GM13976 (cell line): ENCODE data around the gene TCEANC2.

Experiments
- DNase-seq: peaks from one replicate; pipeline ENCODE4 v3.0.0; 2012; ENCODE audit warnings: low spot score
- in situ Hi-C: fragments of 300-500 bp; cut with MboI; formaldehyde crosslinking; loops from one replicate; pipeline ENCODE4 v1.12.0; 2022; ENCODE audit warnings: low sequenced_read_pairs, mixed read lengths, inconsistent platforms; ENCODE audit not compliant: unreplicated experiment
- TF ChIP-seq, protein P1 (sequence below): IDR thresholded peaks from 2 replicates; pipeline ENCODE4 v1.5.1; 2012; ENCODE audit warnings: borderline replicate concordance, mild to moderate bottlenecking; ENCODE audit not compliant: insufficient read depth; ENCODE audit errors: extremely low read depth, missing control alignments, control extremely low read depth

TCEANC2 gene

DNA sequence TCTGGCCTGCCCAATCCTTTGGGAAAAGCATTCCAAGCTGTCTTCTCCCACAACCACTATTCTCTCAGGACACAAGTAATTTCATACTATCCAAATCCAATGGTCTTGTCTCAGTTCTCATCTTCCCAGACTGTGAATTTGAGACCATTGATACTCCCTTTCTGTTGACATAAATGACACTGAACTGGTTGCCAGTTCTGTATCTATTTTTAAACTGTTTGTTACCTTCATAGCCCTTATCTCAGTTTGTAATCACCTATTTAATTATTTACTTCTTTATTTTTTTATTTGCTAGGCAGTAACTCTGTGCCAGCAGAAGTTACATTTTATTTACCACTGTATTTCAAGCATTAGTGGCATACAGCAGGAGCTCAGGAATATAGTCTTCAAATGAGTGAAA is 24.0 kb downstream of the TCEANC2 start:
- TF ChIP-seq, protein P1, sequence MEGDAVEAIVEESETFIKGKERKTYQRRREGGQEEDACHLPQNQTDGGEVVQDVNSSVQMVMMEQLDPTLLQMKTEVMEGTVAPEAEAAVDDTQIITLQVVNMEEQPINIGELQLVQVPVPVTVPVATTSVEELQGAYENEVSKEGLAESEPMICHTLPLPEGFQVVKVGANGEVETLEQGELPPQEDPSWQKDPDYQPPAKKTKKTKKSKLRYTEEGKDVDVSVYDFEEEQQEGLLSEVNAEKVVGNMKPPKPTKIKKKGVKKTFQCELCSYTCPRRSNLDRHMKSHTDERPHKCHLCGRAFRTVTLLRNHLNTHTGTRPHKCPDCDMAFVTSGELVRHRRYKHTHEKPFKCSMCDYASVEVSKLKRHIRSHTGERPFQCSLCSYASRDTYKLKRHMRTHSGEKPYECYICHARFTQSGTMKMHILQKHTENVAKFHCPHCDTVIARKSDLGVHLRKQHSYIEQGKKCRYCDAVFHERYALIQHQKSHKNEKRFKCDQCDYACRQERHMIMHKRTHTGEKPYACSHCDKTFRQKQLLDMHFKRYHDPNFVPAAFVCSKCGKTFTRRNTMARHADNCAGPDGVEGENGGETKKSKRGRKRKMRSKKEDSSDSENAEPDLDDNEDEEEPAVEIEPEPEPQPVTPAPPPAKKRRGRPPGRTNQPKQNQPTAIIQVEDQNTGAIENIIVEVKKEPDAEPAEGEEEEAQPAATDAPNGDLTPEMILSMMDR, result no peak
- no peak for DNase-seq
- in situ Hi-C loops, result no loop called here

DNA sequence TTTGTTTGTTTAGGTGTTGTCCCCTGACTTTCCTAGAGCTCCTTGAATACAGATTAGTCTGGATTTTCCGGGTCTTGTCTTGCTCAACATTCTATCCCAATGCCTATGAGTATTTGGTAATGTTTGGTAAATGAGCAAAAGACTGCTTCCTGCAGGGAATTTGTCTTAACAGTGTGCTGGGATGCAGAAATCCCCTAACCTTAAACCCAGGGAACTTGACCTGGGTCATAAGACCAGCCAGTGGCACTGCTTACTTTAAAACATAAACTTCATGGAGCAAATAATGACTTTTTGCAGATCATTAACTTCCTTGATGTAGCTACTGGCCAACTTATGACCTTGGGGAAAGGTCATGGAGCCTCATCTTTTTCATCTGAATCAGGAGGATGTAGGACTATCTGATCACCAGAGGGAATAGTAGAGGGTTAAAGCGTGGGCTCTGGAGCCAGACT is 27.2 kb downstream of the TCEANC2 start:
- TF ChIP-seq, protein P1, result no peak
- no peak for DNase-seq
- in situ Hi-C loops, result no loop called here

DNA sequence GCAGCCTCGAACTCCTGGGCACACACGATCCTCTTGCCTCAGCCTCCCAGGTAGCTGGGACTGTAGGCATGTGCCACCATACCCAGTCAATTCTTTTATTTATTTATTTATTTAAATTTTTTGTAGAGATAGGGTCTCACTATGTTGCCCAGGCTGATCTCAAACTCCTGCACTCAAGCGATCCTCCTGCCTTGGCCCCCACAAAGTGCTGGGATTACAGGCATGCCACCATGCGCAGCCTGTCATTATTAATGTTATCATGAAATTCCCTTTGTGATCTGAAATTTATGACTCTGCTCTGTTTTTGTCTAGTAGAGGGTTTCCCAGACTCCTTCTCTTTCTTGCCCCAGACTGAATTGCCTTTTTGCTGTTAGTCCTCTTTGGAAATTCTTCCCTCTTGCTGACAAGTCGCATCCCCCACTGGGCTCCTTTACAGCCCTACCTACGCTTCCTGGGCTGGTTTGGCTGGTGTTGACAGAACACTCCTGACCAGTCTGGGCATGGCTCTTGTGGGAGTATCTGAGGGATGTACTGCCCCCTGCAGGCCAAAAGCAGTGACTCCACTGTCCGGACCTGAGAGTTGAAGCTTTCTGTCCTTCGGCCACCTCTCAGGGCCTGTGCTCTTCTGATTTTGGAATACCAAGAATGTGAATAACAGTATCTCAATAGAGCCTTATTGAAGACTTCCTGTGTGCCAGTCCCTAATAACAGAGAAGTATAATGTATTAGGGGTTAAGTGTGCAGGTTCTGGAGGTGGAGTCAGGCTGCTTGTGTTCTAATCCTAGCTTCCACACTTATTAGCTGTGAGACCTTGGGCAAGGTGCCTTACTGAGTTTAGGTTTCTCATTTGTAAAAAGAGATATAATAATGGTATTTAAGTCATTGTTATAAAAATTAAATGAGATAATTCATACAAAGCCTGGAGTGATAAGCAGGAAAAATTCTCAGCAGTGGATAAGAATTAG is 28.2 kb downstream of the TCEANC2 start:
- TF ChIP-seq, protein P1, result peak; percentile 60
- in situ Hi-C loops, result no loop called here
- peak; percentile 61 for DNase-seq

DNA sequence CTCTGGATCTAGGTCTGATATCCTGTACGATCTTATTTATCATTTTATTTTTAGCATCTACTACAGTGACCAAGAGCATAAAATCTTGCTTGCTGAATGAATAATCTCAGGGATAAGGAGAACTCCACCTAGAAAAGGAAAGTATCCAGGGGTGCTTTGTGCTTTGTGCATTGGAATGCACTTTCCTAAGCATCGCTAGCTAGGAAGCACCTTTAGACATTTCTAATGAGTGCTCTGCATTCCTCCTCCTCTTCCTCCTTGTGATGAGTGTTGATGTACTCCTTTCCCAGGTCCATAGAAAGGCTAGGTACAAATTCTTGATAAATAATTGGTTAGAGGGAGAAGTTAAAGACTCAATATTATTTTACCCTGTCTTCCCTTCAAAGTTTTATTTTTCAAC is 31.4 kb downstream of the TCEANC2 start:
- TF ChIP-seq, protein P1, result no peak
- no peak for DNase-seq
- in situ Hi-C loops, result no loop called here

DNA sequence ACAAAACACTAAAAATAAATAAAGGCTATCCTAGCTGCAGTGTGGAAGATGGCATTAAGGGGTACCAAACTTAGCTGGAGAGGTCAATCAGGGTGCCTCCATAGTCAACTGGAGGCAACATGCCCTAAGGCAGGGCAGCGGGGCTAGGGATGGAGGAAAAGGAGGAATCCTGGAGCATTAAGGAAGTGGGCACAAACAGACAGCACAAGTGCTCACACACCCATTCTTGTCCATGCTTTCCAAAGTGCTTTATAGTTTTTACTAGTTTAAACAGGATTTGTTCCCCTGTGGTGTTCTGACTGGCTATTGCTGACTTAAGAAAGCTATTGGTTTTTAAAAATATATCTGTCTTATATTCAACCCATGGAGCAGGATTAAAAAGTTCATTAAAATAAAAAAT is 33.3 kb downstream of the TCEANC2 start:
- no peak for DNase-seq
- TF ChIP-seq, protein P1, result no peak
- in situ Hi-C loops, result no loop called here

DNA sequence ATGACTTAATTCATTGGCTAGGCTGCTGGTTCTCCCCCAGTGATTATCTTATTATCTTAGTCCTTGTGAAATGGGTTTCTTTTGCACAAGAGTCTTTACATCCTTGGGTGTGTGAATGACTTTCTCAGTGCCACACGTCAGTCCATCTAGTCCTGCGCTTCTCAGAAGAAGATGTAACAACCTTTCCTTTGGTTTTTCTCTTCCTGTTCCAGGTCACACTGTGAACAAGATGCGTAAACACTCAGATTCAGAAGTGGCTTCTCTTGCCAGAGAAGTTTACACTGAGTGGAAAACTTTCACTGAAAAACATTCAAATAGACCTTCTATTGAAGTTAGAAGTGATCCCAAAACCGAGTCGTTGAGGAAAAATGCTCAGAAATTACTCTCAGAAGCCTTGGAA is 35.0 kb downstream of the TCEANC2 start:
- in situ Hi-C loops, result no loop called here
- no peak for DNase-seq
- TF ChIP-seq, protein P1, result no peak

DNA sequence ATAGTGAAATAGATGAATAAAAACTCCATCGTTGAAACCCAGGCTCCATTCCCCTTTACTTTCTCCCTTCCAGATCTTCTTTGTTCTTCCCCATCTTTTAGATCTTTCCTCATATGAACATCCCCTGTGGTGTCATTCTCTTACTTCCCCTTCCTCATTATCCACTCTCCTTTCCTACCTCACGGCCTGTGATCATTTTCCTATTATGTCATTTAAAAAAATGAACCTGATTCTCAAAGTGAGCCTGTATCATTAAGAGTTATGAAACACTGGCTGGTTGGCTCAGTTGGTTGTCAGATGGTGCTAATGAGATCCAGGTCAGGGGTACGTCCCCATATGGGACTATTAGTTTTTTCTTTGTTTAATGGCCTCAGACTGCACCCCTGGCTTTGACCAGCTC is 38.3 kb downstream of the TCEANC2 start:
- DNase-seq, result no peak
- in situ Hi-C loops, result no loop called here
- TF ChIP-seq, protein P1, result no peak
